HepG2 (cell line): ENCODE data around the gene PAK6. TPM values are rescaled to one million over a fixed set of nuclear protein-coding genes. Genes with fewer than 3 reads are reported as not detected.

Source experiments
- CCAR2 ChIP-seq: fragments of 200-400 bp; formaldehyde crosslinking; optimal IDR thresholded peaks from 2 replicates; pipeline ENCODE3; 2018; ENCODE audit warnings: low read depth, mild to moderate bottlenecking, low read length, moderate library complexity
- DNMT1 ChIP-seq: sonication (generic); formaldehyde crosslinking; IDR thresholded peaks from 2 replicates; pipeline ENCODE4 v1.5.1; 2020; ENCODE audit warnings: mild to moderate bottlenecking, missing genetic modification reagents
- FIP1L1 ChIP-seq: fragments of 200-400 bp; formaldehyde crosslinking; IDR thresholded peaks from 2 replicates; pipeline ENCODE4 v1.6.1; 2018; ENCODE audit warnings: low read depth, mild to moderate bottlenecking, low read length, moderate library complexity, borderline replicate concordance; ENCODE audit not compliant: insufficient read depth
- FOXK1 ChIP-seq: sonication (generic); formaldehyde crosslinking; IDR thresholded peaks from 2 replicates; pipeline ENCODE4 v1.4.0; 2020; ENCODE audit warnings: low read depth, missing genetic modification reagents, borderline replicate concordance
- KLF9 ChIP-seq: IDR thresholded peaks from 2 replicates; pipeline ENCODE4 v1.6.1; 2016; ENCODE audit warnings: low read depth
- SIX4 ChIP-seq: sonication (generic); formaldehyde crosslinking; IDR thresholded peaks from 2 replicates; pipeline ENCODE4 v1.4.0; 2020; ENCODE audit warnings: missing genetic modification reagents
- STAG1 ChIP-seq: sonication (generic); formaldehyde crosslinking; IDR thresholded peaks from 2 replicates; pipeline ENCODE4 v1.4.0; 2020; ENCODE audit warnings: missing genetic modification reagents
- ZNF335 ChIP-seq: sonication (generic); formaldehyde crosslinking; IDR thresholded peaks from 2 replicates; pipeline ENCODE4 v1.4.0; 2020; ENCODE audit warnings: missing genetic modification reagents
- ZNF747 ChIP-seq: sonication (generic); formaldehyde crosslinking; IDR thresholded peaks from 2 replicates; pipeline ENCODE4 v1.8.1; 2023; ENCODE audit warnings: missing genetic modification reagents, mild to moderate bottlenecking, borderline replicate concordance
- ZNF749 ChIP-seq: sonication (generic); formaldehyde crosslinking; IDR thresholded peaks from 2 replicates; pipeline ENCODE4 v1.8.0; 2022; ENCODE audit warnings: mild to moderate bottlenecking, missing genetic modification reagents, moderate library complexity, borderline replicate concordance
- polyA plus RNA-seq, 8 experiments: library from polyadenylated mRNA; depleted of rRNA in 3 of 8; stranded (reverse) in 7 of 8; unstranded in 1 of 8; fragments of >200 nt; fragmentation: Illumina TruSeq in 4 of 8; extraction: Trizol in 4 of 8; gene quantifications; 2 replicates each; pipeline versions ENCODE4 v1.2.1 to v1.2.3, GENCODE V29; 2011 to 2016; ENCODE audit warnings: low read depth in 4 of 8, missing spikeins in 1 of 8, mixed read lengths in 1 of 8; ENCODE audit not compliant: insufficient read depth in 1 of 8
- total RNA-seq, 5 experiments: library from RNA; depleted of rRNA; stranded (reverse); fragments of >200 nt; fragmentation: Illumina TruSeq; extraction: Trizol; gene quantifications; 2 replicates each; pipeline ENCODE4 v1.2.3, GENCODE V29; 2016; ENCODE audit warnings: low read depth in 1 of 5
- TF ChIP-seq, protein P1 (sequence below): sonication (generic); formaldehyde crosslinking; IDR thresholded peaks from 2 replicates; pipeline ENCODE4 v1.4.0; 2020; ENCODE audit warnings: missing genetic modification reagents
- TF ChIP-seq, protein P2 (sequence below): sonication (generic); formaldehyde crosslinking; IDR thresholded peaks from 2 replicates; pipeline ENCODE4 v1.4.0; 2020; ENCODE audit warnings: missing genetic modification reagents; ENCODE audit errors: not compliant biosample characterization
- TF ChIP-seq, protein P3 (sequence below): sonication (generic); formaldehyde crosslinking; IDR thresholded peaks from 2 replicates; pipeline ENCODE4 v1.9.0; 2021; ENCODE audit warnings: missing genetic modification reagents, borderline replicate concordance

PAK6 gene
- total and polyA plus RNA-seq, 2 of the 13 experiments (the other 11 are each of a cell fraction or from before 2014, with no cell fraction given) = 0.07 TPM; not detected in 1

DNA sequence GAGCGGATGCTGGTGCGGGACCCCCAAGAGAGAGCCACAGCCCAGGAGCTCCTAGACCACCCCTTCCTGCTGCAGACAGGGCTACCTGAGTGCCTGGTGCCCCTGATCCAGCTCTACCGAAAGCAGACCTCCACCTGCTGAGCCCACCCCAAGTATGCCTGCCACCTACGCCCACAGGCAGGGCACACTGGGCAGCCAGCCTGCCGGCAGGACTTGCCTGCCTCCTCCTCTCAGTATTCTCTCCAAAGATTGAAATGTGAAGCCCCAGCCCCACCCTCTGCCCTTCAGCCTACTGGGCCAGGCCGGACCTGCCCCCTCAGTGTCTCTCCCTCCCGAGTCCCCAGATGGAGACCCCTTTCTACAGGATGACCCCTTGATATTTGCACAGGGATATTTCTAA lies 37.1 kb downstream of the PAK6 start (continued):
- TF ChIP-seq, protein P1, sequence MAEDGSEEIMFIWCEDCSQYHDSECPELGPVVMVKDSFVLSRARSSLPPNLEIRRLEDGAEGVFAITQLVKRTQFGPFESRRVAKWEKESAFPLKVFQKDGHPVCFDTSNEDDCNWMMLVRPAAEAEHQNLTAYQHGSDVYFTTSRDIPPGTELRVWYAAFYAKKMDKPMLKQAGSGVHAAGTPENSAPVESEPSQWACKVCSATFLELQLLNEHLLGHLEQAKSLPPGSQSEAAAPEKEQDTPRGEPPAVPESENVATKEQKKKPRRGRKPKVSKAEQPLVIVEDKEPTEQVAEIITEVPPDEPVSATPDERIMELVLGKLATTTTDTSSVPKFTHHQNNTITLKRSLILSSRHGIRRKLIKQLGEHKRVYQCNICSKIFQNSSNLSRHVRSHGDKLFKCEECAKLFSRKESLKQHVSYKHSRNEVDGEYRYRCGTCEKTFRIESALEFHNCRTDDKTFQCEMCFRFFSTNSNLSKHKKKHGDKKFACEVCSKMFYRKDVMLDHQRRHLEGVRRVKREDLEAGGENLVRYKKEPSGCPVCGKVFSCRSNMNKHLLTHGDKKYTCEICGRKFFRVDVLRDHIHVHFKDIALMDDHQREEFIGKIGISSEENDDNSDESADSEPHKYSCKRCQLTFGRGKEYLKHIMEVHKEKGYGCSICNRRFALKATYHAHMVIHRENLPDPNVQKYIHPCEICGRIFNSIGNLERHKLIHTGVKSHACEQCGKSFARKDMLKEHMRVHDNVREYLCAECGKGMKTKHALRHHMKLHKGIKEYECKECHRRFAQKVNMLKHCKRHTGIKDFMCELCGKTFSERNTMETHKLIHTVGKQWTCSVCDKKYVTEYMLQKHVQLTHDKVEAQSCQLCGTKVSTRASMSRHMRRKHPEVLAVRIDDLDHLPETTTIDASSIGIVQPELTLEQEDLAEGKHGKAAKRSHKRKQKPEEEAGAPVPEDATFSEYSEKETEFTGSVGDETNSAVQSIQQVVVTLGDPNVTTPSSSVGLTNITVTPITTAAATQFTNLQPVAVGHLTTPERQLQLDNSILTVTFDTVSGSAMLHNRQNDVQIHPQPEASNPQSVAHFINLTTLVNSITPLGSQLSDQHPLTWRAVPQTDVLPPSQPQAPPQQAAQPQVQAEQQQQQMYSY (CRISPR knock-in tag) = no peak
- TF ChIP-seq FOXK1 (no peak), FIP1L1 (no peak), ZNF747 (CRISPR knock-in tag) (no peak), STAG1 (CRISPR knock-in tag) (no peak), KLF9 (CRISPR knock-in tag) (no peak), ZNF335 (CRISPR knock-in tag) (no peak), ZNF749 (no peak), DNMT1 (CRISPR knock-in tag) (no peak), CCAR2 (no peak), SIX4 (CRISPR knock-in tag) (no peak)
- TF ChIP-seq, protein P2, sequence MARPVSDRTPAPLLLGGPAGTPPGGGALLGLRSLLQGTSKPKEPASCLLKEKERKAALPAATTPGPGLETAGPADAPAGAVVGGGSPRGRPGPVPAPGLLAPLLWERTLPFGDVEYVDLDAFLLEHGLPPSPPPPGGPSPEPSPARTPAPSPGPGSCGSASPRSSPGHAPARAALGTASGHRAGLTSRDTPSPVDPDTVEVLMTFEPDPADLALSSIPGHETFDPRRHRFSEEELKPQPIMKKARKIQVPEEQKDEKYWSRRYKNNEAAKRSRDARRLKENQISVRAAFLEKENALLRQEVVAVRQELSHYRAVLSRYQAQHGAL (CRISPR knock-in tag) = no peak
- TF ChIP-seq, protein P3, sequence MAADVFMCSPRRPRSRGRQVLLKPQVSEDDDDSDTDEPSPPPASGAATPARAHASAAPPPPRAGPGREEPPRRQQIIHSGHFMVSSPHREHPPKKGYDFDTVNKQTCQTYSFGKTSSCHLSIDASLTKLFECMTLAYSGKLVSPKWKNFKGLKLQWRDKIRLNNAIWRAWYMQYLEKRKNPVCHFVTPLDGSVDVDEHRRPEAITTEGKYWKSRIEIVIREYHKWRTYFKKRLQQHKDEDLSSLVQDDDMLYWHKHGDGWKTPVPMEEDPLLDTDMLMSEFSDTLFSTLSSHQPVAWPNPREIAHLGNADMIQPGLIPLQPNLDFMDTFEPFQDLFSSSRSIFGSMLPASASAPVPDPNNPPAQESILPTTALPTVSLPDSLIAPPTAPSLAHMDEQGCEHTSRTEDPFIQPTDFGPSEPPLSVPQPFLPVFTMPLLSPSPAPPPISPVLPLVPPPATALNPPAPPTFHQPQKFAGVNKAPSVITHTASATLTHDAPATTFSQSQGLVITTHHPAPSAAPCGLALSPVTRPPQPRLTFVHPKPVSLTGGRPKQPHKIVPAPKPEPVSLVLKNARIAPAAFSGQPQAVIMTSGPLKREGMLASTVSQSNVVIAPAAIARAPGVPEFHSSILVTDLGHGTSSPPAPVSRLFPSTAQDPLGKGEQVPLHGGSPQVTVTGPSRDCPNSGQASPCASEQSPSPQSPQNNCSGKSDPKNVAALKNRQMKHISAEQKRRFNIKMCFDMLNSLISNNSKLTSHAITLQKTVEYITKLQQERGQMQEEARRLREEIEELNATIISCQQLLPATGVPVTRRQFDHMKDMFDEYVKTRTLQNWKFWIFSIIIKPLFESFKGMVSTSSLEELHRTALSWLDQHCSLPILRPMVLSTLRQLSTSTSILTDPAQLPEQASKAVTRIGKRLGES (CRISPR knock-in tag) = no peak
